ENCODE results near the gene XCL2. TPM values are rescaled to one million over a fixed set of nuclear protein-coding genes. Genes with fewer than 3 reads are reported as not detected.

Gene XCL2
- total and polyA plus RNA-seq, 10 of the 15 experiments (the other 5 are each of a cell fraction or from before 2014, with no cell fraction given): 0.50 to 299 (median 4.8) TPM

GRCh38 chr1:168553680-168554553 lies 10.1 kb upstream of the XCL2 start:
- Histone ChIP-seq H3K4me1 (ENCODE audit: control insufficient read depth, insufficient read depth, low read length) (no peaks in the 10 kb centered on the region; the same call in 1 of the 2 replicates), H3K79me2 (ENCODE audit: control insufficient read depth, insufficient read depth, low read length) (no peaks in the 10 kb centered on the region), H3K27ac (ENCODE audit: control insufficient read depth, insufficient read depth) (no peak overlapping the region), H3K27me3 (replicated peaks in 1 of 2; ENCODE audit: control insufficient read depth in 2 of 2, insufficient read depth in 2 of 2, low read length in 1 of 2) (no peaks in the 10 kb centered on the region), H2AFZ (ENCODE audit: control insufficient read depth, low read depth, low read length) (no peak overlapping the region), H3K9me3 (replicated peaks; ENCODE audit: control insufficient read depth, insufficient read depth, low read length) (no peaks in the 10 kb centered on the region), H4K20me1 (ENCODE audit: control insufficient read depth, insufficient read depth) (no peaks in the 10 kb centered on the region), H3K9ac (ENCODE audit: control insufficient read depth, insufficient read depth, low read length) (no peak overlapping the region), H3K4me2 (ENCODE audit: control insufficient read depth, insufficient read depth) (no peak overlapping the region), H3K36me3 (ENCODE audit: control insufficient read depth in 2 of 2, insufficient read depth in 2 of 2, low read length in 1 of 2) (no peaks in the 10 kb centered on the region), H3K4me3 (no peak overlapping the region)
- no TSS peak for BruUV-seq (replicated peaks)
- POLR2A ChIA-PET: interaction anchor here (0.5 to 7.3 kb wide), 22 partner anchors 9 to 941 kb away, joined by 3 to 56 read pairs (median 4); no protein-coding TSS in a partner anchor
- no peak for FAIRE-seq
- CTCF ChIA-PET: interaction anchor here (0.8 to 5.3 kb wide), 25 partner anchors 9 to 211 kb away, joined by 3 to 28 read pairs (median 6); no protein-coding TSS in a partner anchor
- WGBS (ENCODE audit: insufficient coverage, insufficient replicate concordance, low lambda C conversion rate, missing lambda C conversion rate): 3% methylated on average over 5 of the region's 5 CpGs
- DNase-seq (ENCODE audit: low read depth, low spot score): no peak
- intact Hi-C loops (cut with micrococcal nuclease; ENCODE audit: unreplicated experiment) (loop anchor here (2.0 to 10.0 kb wide), 2 partner anchors 43 to 89 kb away; no protein-coding TSS in a partner anchor), in situ Hi-C loops (cut with MboI) (no loop called here)
- SMC1A ChIA-PET (ENCODE audit: uncharacterized antibody, unreplicated experiment): interaction anchor here (0.9 to 8.0 kb wide), 29 partner anchors 11 to 471 kb away, joined by 3 to 257 read pairs (median 9); partner anchors contain the start of genes XCL1 and XCL2
- ATAC-seq: peak; percentile 70
- RAD21 ChIA-PET (ENCODE audit: unreplicated experiment): interaction anchor here (0.8 to 8.0 kb wide), 30 partner anchors 8 to 537 kb away, joined by 3 to 218 read pairs (median 8); partner anchors contain the start of gene XCL2
- no peak for TF ChIP-seq BCLAF1 (IDR thresholded peaks at IDR 0.05)
- peak; percentile 48; the same call in 1 of the 2 replicates for TF ChIP-seq BMI1 (IDR thresholded peaks at IDR 0.05; ENCODE audit: borderline replicate concordance)
- TF ChIP-seq POLR2AphosphoS5 (IDR thresholded peaks at IDR 0.05; ENCODE audit: low read length): no peak
- TF ChIP-seq MXI1 (IDR thresholded peaks at IDR 0.05; ENCODE audit: low read depth, low read length): no peak
- 0 out of 2 replicates have a peak, but pooled peaks have one; percentile 27 for TF ChIP-seq NFIC (IDR thresholded peaks at IDR 0.05; ENCODE audit: low read depth, low read length)
- TF ChIP-seq IKZF2 (IDR thresholded peaks at IDR 0.05): peak; percentile 88 to 95
- TF ChIP-seq ZBTB11 (CRISPR knock-in tag; IDR thresholded peaks at IDR 0.05): no peak
- TF ChIP-seq NR2C1 (IDR thresholded peaks at IDR 0.05): no peak; the same call in 1 of the 2 replicates
- TF ChIP-seq MTA2 (IDR thresholded peaks at IDR 0.05; ENCODE audit: low read depth): peak; percentile 85
- peak; percentile 11; the same call in 1 of the 2 replicates for TF ChIP-seq ZSCAN29 (IDR thresholded peaks at IDR 0.05)
- peak; percentile 97 for TF ChIP-seq GATAD2B (conservative IDR thresholded peaks at IDR 0.05; ENCODE audit: low read depth)
- peak; percentile 63; the same call in 1 of the 2 replicates for TF ChIP-seq ZNF217 (IDR thresholded peaks at IDR 0.05)
